ENCODE results near the gene FAM50B.

DNA sequence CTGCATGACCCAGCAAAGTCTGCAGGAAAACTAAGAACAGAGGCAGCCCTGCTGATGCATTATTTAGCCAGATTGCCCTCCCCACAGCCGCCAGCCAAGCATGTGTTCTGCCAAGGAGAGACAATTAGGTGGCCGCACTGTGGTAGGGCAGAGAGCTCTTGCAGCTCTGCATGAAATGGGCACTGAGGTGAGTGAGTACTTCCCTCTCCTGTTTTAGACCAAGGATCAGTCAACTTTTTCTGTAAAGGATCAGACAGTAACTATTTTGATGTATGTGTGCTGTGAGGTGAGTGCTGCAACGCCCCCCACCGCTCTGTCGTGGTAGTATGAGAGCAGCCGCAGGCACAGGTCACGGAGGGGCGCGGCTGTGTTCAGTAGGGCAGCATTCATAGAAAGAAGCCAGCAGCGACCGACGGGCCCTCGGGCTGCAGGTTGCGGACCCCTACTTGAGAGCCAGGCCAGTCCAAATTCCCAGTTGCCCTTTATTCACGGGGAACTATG lies 23.8 kb upstream of the FAM50B start:
- TF ChIP-seq, protein P1, sequence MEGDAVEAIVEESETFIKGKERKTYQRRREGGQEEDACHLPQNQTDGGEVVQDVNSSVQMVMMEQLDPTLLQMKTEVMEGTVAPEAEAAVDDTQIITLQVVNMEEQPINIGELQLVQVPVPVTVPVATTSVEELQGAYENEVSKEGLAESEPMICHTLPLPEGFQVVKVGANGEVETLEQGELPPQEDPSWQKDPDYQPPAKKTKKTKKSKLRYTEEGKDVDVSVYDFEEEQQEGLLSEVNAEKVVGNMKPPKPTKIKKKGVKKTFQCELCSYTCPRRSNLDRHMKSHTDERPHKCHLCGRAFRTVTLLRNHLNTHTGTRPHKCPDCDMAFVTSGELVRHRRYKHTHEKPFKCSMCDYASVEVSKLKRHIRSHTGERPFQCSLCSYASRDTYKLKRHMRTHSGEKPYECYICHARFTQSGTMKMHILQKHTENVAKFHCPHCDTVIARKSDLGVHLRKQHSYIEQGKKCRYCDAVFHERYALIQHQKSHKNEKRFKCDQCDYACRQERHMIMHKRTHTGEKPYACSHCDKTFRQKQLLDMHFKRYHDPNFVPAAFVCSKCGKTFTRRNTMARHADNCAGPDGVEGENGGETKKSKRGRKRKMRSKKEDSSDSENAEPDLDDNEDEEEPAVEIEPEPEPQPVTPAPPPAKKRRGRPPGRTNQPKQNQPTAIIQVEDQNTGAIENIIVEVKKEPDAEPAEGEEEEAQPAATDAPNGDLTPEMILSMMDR (IDR thresholded peaks at IDR 0.05; ENCODE audit: poor library complexity) = peak; percentile 44
- TF ChIP-seq EZH2 (IDR thresholded peaks at IDR 0.05; ENCODE audit: borderline replicate concordance) = no peak
